GM12874 (cell line): Measurements from ENCODE around the gene PSMC3.

ENCODE experiments used
- CTCF ChIP-seq: IDR thresholded peaks from 2 replicates; pipeline ENCODE4 v1.5.1; 2011; ENCODE audit warnings: low read depth, mild to moderate bottlenecking, control low read depth, low read length, moderate library complexity; ENCODE audit not compliant: insufficient read depth

PSMC3 gene

GRCh38 chr11:47378836-47379170 lies 47.4 kb downstream of the PSMC3 start:
- no peak for TF ChIP-seq CTCF

- TF ChIP-seq CTCF: no peak
Observed at GRCh38 chr11:47378010-47378835, 48.0 kb downstream of the PSMC3 start, which contains the start of gene SPI1. Gene SPI1, minus strand, starts transcription at chr11:47378547. Its CDS starts 194 bp downstream, at chr11:47378353.

GRCh38 chr11:47377571-47378009 lies 48.6 kb downstream of the PSMC3 start:
- TF ChIP-seq CTCF: no peak

GRCh38 chr11:47376525-47377371 lies 49.5 kb downstream of the PSMC3 start:
- TF ChIP-seq CTCF: no peak

- no peak for TF ChIP-seq CTCF
Observed at GRCh38 chr11:47376107-47376524, 50.1 kb downstream of the PSMC3 start.

- TF ChIP-seq CTCF: no peak
Observed at GRCh38 chr11:47375546-47376085, 50.6 kb downstream of the PSMC3 start.

- TF ChIP-seq CTCF: no peak
Observed at GRCh38 chr11:47375020-47375419, 51.2 kb downstream of the PSMC3 start.
